Activated CD4-positive, alpha-beta T cell treated with anti-CD3 and anti-CD28 coated beads for 36 hours (primary cell): ENCODE data around the gene BBS2. TPM values are rescaled to one million over a fixed set of nuclear protein-coding genes. Genes with fewer than 3 reads are reported as not detected.

ENCODE experiments used
- ATAC-seq: fragments of 200-7000 bp; cut with Tn5 transposase; one replicate; pipeline ENCODE4 v1.10.0; 2021; ENCODE audit warnings: mild to moderate bottlenecking, moderate library complexity
- CTCF ChIA-PET: fragments of 350-600 bp; sonication (Branson Sonifier 250); formaldehyde crosslinking; loops from one replicate; lab custom pipeline; 2021; ENCODE audit warnings: antibody characterized with exemption; lab: Charles Lee
- POLR2A ChIA-PET: fragments of 350-600 bp; sonication (Branson Sonifier 250); formaldehyde crosslinking; loops from one replicate; lab custom pipeline; 2021; ENCODE audit warnings: antibody characterized with exemption, inconsistent platforms; lab: Charles Lee
- DNase-seq: peaks from one replicate; pipeline ENCODE4 v3.0.0-alpha.2; 2020
- H3K27ac Mint-ChIP-seq: one replicate; pipeline ENCODE4 v1.8.0; 2021; ENCODE audit warnings: mixed read lengths
- H3K27me3 Mint-ChIP-seq: one replicate; pipeline ENCODE4 v1.8.0; 2021; ENCODE audit warnings: mixed read lengths
- H3K36me3 Mint-ChIP-seq: one replicate; pipeline ENCODE4 v1.8.0; 2021; ENCODE audit warnings: low read depth, mixed read lengths
- H3K4me1 Mint-ChIP-seq: one replicate; pipeline ENCODE4 v1.8.0; 2021; ENCODE audit warnings: mixed read lengths
- H3K4me3 Mint-ChIP-seq: one replicate; pipeline ENCODE4 v1.8.0; 2021; ENCODE audit warnings: mild to moderate bottlenecking, moderate library complexity, mixed read lengths
- H3K9me3 Mint-ChIP-seq: one replicate; pipeline ENCODE4 v1.8.0; 2021; ENCODE audit warnings: low read depth, mixed read lengths
- intact Hi-C, 2 experiments: fragments of 100-400 bp; cut with DNase I in 1 of 2; cut with micrococcal nuclease in 1 of 2; formaldehyde crosslinking; loops; one replicate each; pipeline versions ENCODE4 v1.14.2 to v1.15.1; 2022 to 2024; cut with DNase I, micrococcal nuclease
- total RNA-seq, 2 experiments: library from RNA; stranded (reverse); gene quantifications; one replicate each; pipeline ENCODE4 v1.2.3, GENCODE V29; 2021

The BBS2 gene
- total RNA-seq, 2 experiments from 2014 or later = 15.4 to 23.2 TPM

GRCh38 chr16:56549161-56549560 lies 29.3 kb upstream of the BBS2 start:
- intact Hi-C loops = no loop called here
- CTCF ChIA-PET = interaction anchor here (0.8 to 1.1 kb wide), 3 partner anchors 13 to 35 kb away, joined by 3 to 4 read pairs (median 3); no protein-coding TSS in a partner anchor
- ATAC-seq = no peak

GRCh38 chr16:56547949-56548567 lies 28.2 kb upstream of the BBS2 start:
- ATAC-seq = no peak
- peaks cover 15% of the 10 kb centered on the region for H3K4me1 Mint-ChIP-seq
- DNase-seq = no peak
- ChIA-PET POLR2A (no interaction called here), CTCF (interaction anchor here (1.3 kb wide), 1 partner anchor 154 kb away, joined by 4 read pairs; no protein-coding TSS in a partner anchor)
- H3K27me3 Mint-ChIP-seq = peaks cover 3% of the 10 kb centered on the region
- H3K9me3 Mint-ChIP-seq = no peaks in the 10 kb centered on the region
- no peaks in the 10 kb centered on the region for H3K36me3 Mint-ChIP-seq
- no peak overlapping the region for H3K4me3 Mint-ChIP-seq
- H3K27ac Mint-ChIP-seq = no peak overlapping the region
- intact Hi-C loops = no loop called here

More at GRCh38 chr16:56549161-56549560, 29.3 kb upstream of the BBS2 start:
- POLR2A ChIA-PET = no interaction called here
- Mint-ChIP-seq H3K4me3 (no peak overlapping the region), H3K27me3 (peaks cover 5% of the 10 kb centered on the region), H3K9me3 (no peaks in the 10 kb centered on the region), H3K36me3 (no peaks in the 10 kb centered on the region), H3K4me1 (peaks cover 15% of the 10 kb centered on the region), H3K27ac (no peak overlapping the region)
- DNase-seq = no peak

GRCh38 chr16:56547120-56547948 lies 27.5 kb upstream of the BBS2 start:
- H3K27ac Mint-ChIP-seq = no peak overlapping the region
- no peak overlapping the region for H3K4me3 Mint-ChIP-seq
- ChIA-PET POLR2A (interaction anchor here (0.6 kb wide), 1 partner anchor 18 kb away, joined by 6 read pairs; no protein-coding TSS in a partner anchor), CTCF (interaction anchor here (1.2 to 1.4 kb wide), 3 partner anchors 29 to 154 kb away, joined by 4 to 5 read pairs (median 4); no protein-coding TSS in a partner anchor)
- no peaks in the 10 kb centered on the region for H3K9me3 Mint-ChIP-seq
- ATAC-seq (peak; percentile 36), DNase-seq (no peak)
- intact Hi-C loops = no loop called here
- H3K27me3 Mint-ChIP-seq = peaks cover 3% of the 10 kb centered on the region
- peaks cover 15% of the 10 kb centered on the region for H3K4me1 Mint-ChIP-seq
- no peaks in the 10 kb centered on the region for H3K36me3 Mint-ChIP-seq

GRCh38 chr16:56542039-56542438 lies 22.2 kb upstream of the BBS2 start:
- intact Hi-C loops = no loop called here
- ChIA-PET CTCF (no interaction called here), POLR2A (no interaction called here)
- H3K9me3 Mint-ChIP-seq = no peaks in the 10 kb centered on the region
- H3K27ac Mint-ChIP-seq = no peak overlapping the region
- no peaks in the 10 kb centered on the region for H3K36me3 Mint-ChIP-seq
- ATAC-seq = no peak
- peaks cover 5% of the 10 kb centered on the region for H3K27me3 Mint-ChIP-seq
- H3K4me1 Mint-ChIP-seq = no peaks in the 10 kb centered on the region
- no peak for DNase-seq
- no peak overlapping the region for H3K4me3 Mint-ChIP-seq

- intact Hi-C loops = no loop called here
- Mint-ChIP-seq H3K36me3 (no peaks in the 10 kb centered on the region), H3K4me1 (no peaks in the 10 kb centered on the region), H3K27me3 (peaks cover 14% of the 10 kb centered on the region), H3K4me3 (no peak overlapping the region), H3K9me3 (no peaks in the 10 kb centered on the region), H3K27ac (no peak overlapping the region)
- ATAC-seq (no peak), DNase-seq (no peak)
- POLR2A ChIA-PET = no interaction called here
- CTCF ChIA-PET = interaction anchor here (0.5 kb wide), 1 partner anchor 169 kb away, joined by 3 read pairs; no protein-coding TSS in a partner anchor
These were observed 19.8 kb upstream of the BBS2 start for GRCh38 chr16:56539656-56540055.

GRCh38 chr16:56538331-56538730 lies 18.5 kb upstream of the BBS2 start:
- Mint-ChIP-seq H3K4me3 (no peak overlapping the region), H3K27me3 (peaks cover 17% of the 10 kb centered on the region), H3K36me3 (no peaks in the 10 kb centered on the region), H3K4me1 (no peaks in the 10 kb centered on the region), H3K27ac (no peak overlapping the region), H3K9me3 (no peaks in the 10 kb centered on the region)
- intact Hi-C loops = no loop called here
- DNase-seq = no peak
- POLR2A ChIA-PET = no interaction called here
- ATAC-seq = no peak
- CTCF ChIA-PET = no interaction called here

GRCh38 chr16:56534847-56535383 lies 15.1 kb upstream of the BBS2 start:
- H3K4me3 Mint-ChIP-seq = no peak overlapping the region
- H3K9me3 Mint-ChIP-seq = no peaks in the 10 kb centered on the region
- no peaks in the 10 kb centered on the region for H3K4me1 Mint-ChIP-seq
- H3K27ac Mint-ChIP-seq = no peak overlapping the region
- ChIA-PET POLR2A (no interaction called here), CTCF (interaction anchor here (1.4 kb wide), 1 partner anchor 168 kb away, joined by 4 read pairs; no protein-coding TSS in a partner anchor)
- peaks cover 15% of the 10 kb centered on the region for H3K27me3 Mint-ChIP-seq
- intact Hi-C loops = no loop called here
- DNase-seq (no peak), ATAC-seq (no peak)
- no peaks in the 10 kb centered on the region for H3K36me3 Mint-ChIP-seq

- no peaks in the 10 kb centered on the region for H3K36me3 Mint-ChIP-seq
- ATAC-seq (no peak), DNase-seq (no peak)
- intact Hi-C loops = no loop called here
- H3K9me3 Mint-ChIP-seq = no peaks in the 10 kb centered on the region
- H3K27me3 Mint-ChIP-seq = peaks cover 19% of the 10 kb centered on the region
- H3K4me3 Mint-ChIP-seq = no peak overlapping the region
- ChIA-PET CTCF (no interaction called here), POLR2A (no interaction called here)
- no peaks in the 10 kb centered on the region for H3K4me1 Mint-ChIP-seq
- H3K27ac Mint-ChIP-seq = no peak overlapping the region
These were observed 12.9 kb upstream of the BBS2 start for GRCh38 chr16:56532714-56533113.

- no peaks in the 10 kb centered on the region for H3K4me1 Mint-ChIP-seq
- CTCF ChIA-PET = interaction anchor here (0.9 kb wide), 1 partner anchor 19 kb away, joined by 3 read pairs; no protein-coding TSS in a partner anchor
- peaks cover 15% of the 10 kb centered on the region for H3K27me3 Mint-ChIP-seq
- ATAC-seq (no peak), DNase-seq (no peak)
- POLR2A ChIA-PET = no interaction called here
- no peak overlapping the region for H3K4me3 Mint-ChIP-seq
- no peaks in the 10 kb centered on the region for H3K36me3 Mint-ChIP-seq
- no peak overlapping the region for H3K27ac Mint-ChIP-seq
- intact Hi-C loops = no loop called here
- no peaks in the 10 kb centered on the region for H3K9me3 Mint-ChIP-seq
These were observed 11.0 kb upstream of the BBS2 start for GRCh38 chr16:56530872-56531271.

GRCh38 chr16:56525236-56525635 lies 5.4 kb upstream of the BBS2 start:
- peaks cover 6% of the 10 kb centered on the region for H3K4me1 Mint-ChIP-seq
- H3K9me3 Mint-ChIP-seq = no peaks in the 10 kb centered on the region
- CTCF ChIA-PET = interaction anchor here (0.9 kb wide), 1 partner anchor 9 kb away, joined by 3 read pairs; no protein-coding TSS in a partner anchor
- intact Hi-C loops = no loop called here
- H3K36me3 Mint-ChIP-seq = no peaks in the 10 kb centered on the region
- H3K27me3 Mint-ChIP-seq = peaks cover 4% of the 10 kb centered on the region
- ATAC-seq (no peak), DNase-seq (no peak)
- POLR2A ChIA-PET = no interaction called here
- no peak overlapping the region for H3K27ac Mint-ChIP-seq
- H3K4me3 Mint-ChIP-seq = no peak overlapping the region

- POLR2A ChIA-PET = interaction anchor here (0.8 kb wide), 1 partner anchor 69 kb away, joined by 8 read pairs; the partner anchor contains the start of genes NUDT21 and OGFOD1
- ATAC-seq = no peak
- intact Hi-C loops = loop anchor here in 1 of 2 experiments (1.0 kb wide), 2 partner anchors 162 to 210 kb away; partner anchors contain the start of genes MT1X and NUP93
- CTCF ChIA-PET = interaction anchor here (0.6 to 0.8 kb wide), 5 partner anchors 86 to 616 kb away, joined by 3 to 5 read pairs (median 4); no protein-coding TSS in a partner anchor
- Mint-ChIP-seq H3K4me1 (peaks cover 26% of the 10 kb centered on the region), H3K36me3 (no peaks in the 10 kb centered on the region), H3K4me3 (peak overlapping the region; percentile 79), H3K9me3 (no peaks in the 10 kb centered on the region), H3K27me3 (no peaks in the 10 kb centered on the region), H3K27ac (peak overlapping the region; percentile 61)
- no peak for DNase-seq
These were observed 390 bp upstream of the BBS2 start for GRCh38 chr16:56520251-56520577.
